Keratinocyte (primary cell): ENCODE data around the gene HERC4. TPM values are rescaled to one million over a fixed set of nuclear protein-coding genes. Genes with fewer than 3 reads are reported as not detected.
"Not testable (repeated sequence)": the region's sequence is repeated elsewhere in the genome, so short reads cannot be mapped to it uniquely, and the experiment has no call there.

Source experiments
- DNase-seq: peaks from one replicate; pipeline ENCODE4 v3.0.0-alpha.2; 2011; ENCODE audit warnings: low read depth, missing footprints, low spot score
- FAIRE-seq: peaks from 2 replicates; lab custom pipeline; 2011; peaks lifted over from hg19 to GRCh38; lab: Jason Lieb, UNC
- H2AFZ ChIP-seq: 2 replicates; pipeline ENCODE4 v1.6.0; 2012; ENCODE audit warnings: low read length, control low read depth, inconsistent platforms; ENCODE audit not compliant: control insufficient read depth
- H3K27ac ChIP-seq: 2 replicates; pipeline ENCODE4 v1.5.1; 2011; ENCODE audit warnings: low read length; ENCODE audit not compliant: control insufficient read depth, insufficient read depth
- H3K27me3 ChIP-seq: 3 replicates; pipeline ENCODE4 v1.6.0; 2011; ENCODE audit warnings: low read length; ENCODE audit not compliant: control insufficient read depth, insufficient read depth; ENCODE audit errors: extremely low read depth
- H3K36me3 ChIP-seq, 2 experiments: 2 replicates in 1 of 2; 3 replicates in 1 of 2; pipeline ENCODE4 v1.5.1; 2011; ENCODE audit warnings: low read length in 2 of 2, mild to moderate bottlenecking in 1 of 2; ENCODE audit not compliant: control insufficient read depth in 2 of 2, insufficient read depth in 2 of 2; ENCODE audit errors: extremely low read depth in 1 of 2
- H3K4me1 ChIP-seq: 3 replicates; pipeline ENCODE4 v1.5.1; 2011; ENCODE audit warnings: low read length; ENCODE audit not compliant: control insufficient read depth, insufficient read depth; ENCODE audit errors: extremely low read depth
- H3K4me2 ChIP-seq: 3 replicates; pipeline ENCODE4 v1.6.0; 2011; ENCODE audit warnings: low read depth, low read length; ENCODE audit not compliant: control insufficient read depth, insufficient read depth; ENCODE audit errors: extremely low read depth
- H3K4me3 ChIP-seq, 3 experiments: fragments of 200-600 bp in 1 of 3; sonication (generic) in 1 of 3; 2 replicates in 2 of 3; 3 replicates in 1 of 3; pipeline ENCODE4 v1.5.1; 2011 to 2016; ENCODE audit warnings: low read length in 3 of 3, mild to moderate bottlenecking in 3 of 3, control low read depth in 2 of 3, inconsistent platforms in 1 of 3, low read depth in 1 of 3, mixed read lengths in 1 of 3, mixed run types in 1 of 3, moderate library complexity in 1 of 3; ENCODE audit not compliant: control insufficient read depth in 2 of 3, insufficient read depth in 2 of 3; ENCODE audit errors: extremely low read depth in 1 of 3
- H3K79me2 ChIP-seq: 2 replicates; pipeline ENCODE4 v1.6.0; 2012; ENCODE audit warnings: low read length; ENCODE audit not compliant: control insufficient read depth, insufficient read depth
- H3K9ac ChIP-seq: 3 replicates; pipeline ENCODE4 v1.6.0; 2011; ENCODE audit warnings: low read length; ENCODE audit not compliant: control insufficient read depth, insufficient read depth; ENCODE audit errors: extremely low read depth
- H3K9me1 ChIP-seq: 3 replicates; pipeline ENCODE4 v1.6.0; 2011; ENCODE audit warnings: low read length; ENCODE audit not compliant: control insufficient read depth, insufficient read depth; ENCODE audit errors: extremely low read depth
- H3K9me3 ChIP-seq: 2 replicates; pipeline ENCODE4 v1.5.1; 2012; ENCODE audit warnings: low read depth, low read length; ENCODE audit not compliant: control insufficient read depth
- H4K20me1 ChIP-seq: 3 replicates; pipeline ENCODE4 v1.6.0; 2011; ENCODE audit warnings: low read length; ENCODE audit not compliant: control insufficient read depth, insufficient read depth; ENCODE audit errors: extremely low read depth
- CTCF ChIP-seq, 3 experiments: IDR thresholded peaks in 1 of 3; conservative IDR thresholded peaks in 1 of 3; optimal IDR thresholded peaks in 1 of 3; 2 replicates in 2 of 3; 3 replicates in 1 of 3; pipeline versions ENCODE3 to v1.5.1; 2011; ENCODE audit warnings: low read length in 3 of 3, mild to moderate bottlenecking in 3 of 3, moderate library complexity in 2 of 3, control low read depth in 1 of 3, inconsistent platforms in 1 of 3; ENCODE audit not compliant: insufficient read depth in 2 of 3; ENCODE audit errors: extremely low read depth in 1 of 3
- EZH2 ChIP-seq: IDR thresholded peaks from one replicate; pipeline ENCODE4 v1.6.1; 2012; ENCODE audit warnings: inconsistent platforms, mild to moderate bottlenecking, low read length, moderate library complexity
- dilution Hi-C: fragments of 300-500 bp; cut with MboI; formaldehyde crosslinking; loops from one replicate; pipeline ENCODE4 v1.7.0; 2020; ENCODE audit warnings: low sequenced_read_pairs; ENCODE audit not compliant: extremely low pct_ligation_motif_present
- polyA plus RNA-seq, 5 experiments: library from polyadenylated mRNA; depleted of rRNA in 3 of 5; stranded (reverse) in 3 of 5; stranded (forward) in 1 of 5; unstranded in 1 of 5; fragments of >200 nt; gene quantifications; 1 replicate in 1 of 5; 2 replicates in 3 of 5; 3 replicates in 1 of 5; pipeline versions ENCODE4 v1.2.1 to v1.2.3, GENCODE V29; 2011 to 2012; ENCODE audit warnings: missing spikeins in 2 of 5, low read depth in 1 of 5, low replicate concordance in 1 of 5

The HERC4 gene
- polyA plus RNA-seq, 1 donor (not counting 4 experiments of a cell fraction or from before 2014, with no cell fraction given), result 42.9 TPM

- Histone ChIP-seq H3K4me2 (no peak overlapping the region), H3K27me3 (no peaks in the 10 kb centered on the region), H3K9me3 (peaks cover 2% of the 10 kb centered on the region), H3K4me3 (no peak overlapping the region), H3K9me1 (no peaks in the 10 kb centered on the region), H3K9ac (no peak overlapping the region), H2AFZ (no peak overlapping the region), H3K4me1 (no peaks in the 10 kb centered on the region), H4K20me1 (no peaks in the 10 kb centered on the region), H3K79me2 (peaks cover 5% of the 10 kb centered on the region), H3K27ac (no peak overlapping the region), H3K36me3 (peaks cover 10 to 17% of the 10 kb centered on the region in 2 experiments)
- FAIRE-seq (no peak), DNase-seq (no peak)
- dilution Hi-C loops, result no loop called here
- TF ChIP-seq EZH2 (no peak), CTCF (optimal IDR thresholded peaks at IDR 0.05 in 1 of 3, IDR thresholded peaks at IDR 0.05 in 1 of 3, conservative IDR thresholded peaks at IDR 0.05 in 1 of 3; ENCODE audit: extremely low read depth in 1 of 3, insufficient read depth in 2 of 3, low read length in 3 of 3) (no peak)
Measured at GRCh38 chr10:67971311-67971710, 103.8 kb downstream of the HERC4 start.

- H4K20me1 ChIP-seq, result no peaks in the 10 kb centered on the region
- no peak overlapping the region for H3K9ac ChIP-seq
- peaks cover 5% of the 10 kb centered on the region for H3K79me2 ChIP-seq
- no peak overlapping the region for H3K27ac ChIP-seq
- H3K9me1 ChIP-seq, result no peaks in the 10 kb centered on the region
- dilution Hi-C loops, result no loop called here
- no peaks in the 10 kb centered on the region for H3K4me1 ChIP-seq
- peaks cover 2% of the 10 kb centered on the region for H3K9me3 ChIP-seq
- FAIRE-seq (no peak), DNase-seq (no peak)
- H3K27me3 ChIP-seq, result no peaks in the 10 kb centered on the region
- no peak for TF ChIP-seq EZH2
- TF ChIP-seq CTCF (optimal IDR thresholded peaks at IDR 0.05 in 1 of 3, IDR thresholded peaks at IDR 0.05 in 1 of 3, conservative IDR thresholded peaks at IDR 0.05 in 1 of 3; ENCODE audit: extremely low read depth in 1 of 3, insufficient read depth in 2 of 3, low read length in 3 of 3), result no peak
- H2AFZ ChIP-seq, result no peak overlapping the region
- no peak overlapping the region for H3K4me2 ChIP-seq
- no peak overlapping the region for H3K4me3 ChIP-seq
- peaks cover 11 to 19% of the 10 kb centered on the region in 2 experiments for H3K36me3 ChIP-seq
Measured at GRCh38 chr10:67969875-67970274, 105.2 kb downstream of the HERC4 start.

- H2AFZ ChIP-seq, H3K4me3 ChIP-seq, H3K79me2 ChIP-seq, H3K4me1 ChIP-seq, H3K27ac ChIP-seq, H3K4me2 ChIP-seq, H4K20me1 ChIP-seq, H3K27me3 ChIP-seq, H3K9me1 ChIP-seq, H3K9me3 ChIP-seq, H3K9ac ChIP-seq, DNase-seq, FAIRE-seq, dilution Hi-C loops: not testable (repeated sequence)
- peaks cover 3 to 13% of the 10 kb centered on the region in 2 experiments for H3K36me3 ChIP-seq
Measured at GRCh38 chr10:67966035-67966434, 109.0 kb downstream of the HERC4 start.
